HG03108 (cell line): ENCODE results near the gene ENPP7.

Source experiments
- ATAC-seq: cut with Tn5 transposase; IDR thresholded peaks from one replicate; pipeline ENCODE4 v1.9.1; 2021; ENCODE audit warnings: moderate library complexity; ENCODE audit not compliant: unreplicated experiment

The ENPP7 gene

DNA sequence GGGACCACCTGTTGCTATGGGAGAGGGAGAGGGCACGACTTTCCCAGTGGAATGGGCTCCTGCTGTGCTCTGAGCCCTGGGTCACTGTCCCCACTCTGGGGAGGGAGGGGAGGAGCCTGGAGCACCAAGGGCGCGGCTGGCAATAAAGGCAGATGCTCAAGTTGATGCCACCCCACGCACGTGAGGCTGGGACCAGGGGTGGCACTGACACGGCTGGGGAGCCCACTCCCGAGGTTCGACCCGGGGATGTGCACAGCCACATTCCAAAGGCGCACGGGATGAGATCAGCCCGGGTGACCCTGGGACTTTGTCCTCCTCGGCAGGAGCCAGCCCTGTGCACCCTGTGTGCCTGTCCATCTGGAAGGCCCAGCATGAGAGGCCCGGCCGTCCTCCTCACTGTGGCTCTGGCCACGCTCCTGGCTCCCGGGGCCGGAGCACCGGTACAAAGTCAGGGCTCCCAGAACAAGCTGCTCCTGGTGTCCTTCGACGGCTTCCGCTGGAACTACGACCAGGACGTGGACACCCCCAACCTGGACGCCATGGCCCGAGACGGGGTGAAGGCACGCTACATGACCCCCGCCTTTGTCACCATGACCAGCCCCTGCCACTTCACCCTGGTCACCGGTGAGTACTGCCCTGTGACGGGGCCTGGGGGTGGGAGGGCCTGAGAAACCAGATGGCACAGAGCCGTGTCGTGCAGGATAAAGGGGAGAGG lies at the start of gene ENPP7:
ENPP7 (plus strand) TSS at position 175 of the 715 bp plus-strand sequence; CDS start at position 372, 197 bp downstream.
- no peak for ATAC-seq

DNA sequence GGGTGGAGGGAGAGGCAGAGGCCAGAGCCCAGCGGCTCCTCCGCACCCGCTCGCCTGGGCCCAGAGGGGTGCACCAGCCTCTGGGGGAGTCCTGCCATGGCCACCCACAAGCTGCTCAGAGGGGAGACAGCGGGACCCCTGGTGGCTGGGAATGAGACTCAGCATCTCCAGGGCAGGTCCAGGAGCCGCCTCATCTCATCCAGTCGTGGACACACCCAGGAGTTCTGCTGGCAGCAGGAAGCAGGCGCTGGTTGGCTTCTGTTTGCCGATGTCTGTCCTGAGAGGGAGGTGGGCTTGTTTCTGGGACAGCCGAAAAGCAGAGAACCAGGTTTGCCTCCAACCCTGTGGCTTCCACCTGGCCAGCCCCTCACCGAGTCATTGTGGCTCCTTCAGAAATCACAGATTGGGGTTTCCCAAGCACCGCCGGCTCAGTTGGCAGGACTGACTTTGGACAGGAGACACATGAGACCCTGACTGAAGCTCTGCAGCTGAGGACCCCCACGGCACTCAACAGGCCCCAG lies 49.6 kb upstream of the ENPP7 start:
- no peak for ATAC-seq

GRCh38 chr17:79681628-79682261 lies 49.0 kb upstream of the ENPP7 start:
- ATAC-seq: no peak

DNA sequence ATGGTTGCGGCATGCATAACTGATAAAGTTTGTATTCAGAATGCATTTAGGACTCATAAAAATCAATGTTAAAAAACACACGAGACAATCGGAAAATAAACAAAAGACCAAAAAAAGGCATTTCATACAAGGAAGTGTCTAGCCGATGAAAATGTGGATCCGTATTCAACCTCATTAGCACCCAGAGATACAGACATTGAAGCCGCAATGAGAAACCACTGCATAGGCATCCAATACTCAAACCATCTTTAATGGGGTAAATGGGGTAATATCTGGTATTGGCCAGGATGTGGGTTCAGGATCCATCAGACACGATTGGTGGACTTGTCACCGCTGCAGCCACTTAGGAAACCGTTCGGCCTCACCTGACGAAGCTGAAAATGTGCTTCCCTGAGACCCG lies 47.4 kb upstream of the ENPP7 start:
- ATAC-seq: no peak

- no peak for ATAC-seq
Measured at GRCh38 chr17:79684132-79684985, 46.4 kb upstream of the ENPP7 start.

DNA sequence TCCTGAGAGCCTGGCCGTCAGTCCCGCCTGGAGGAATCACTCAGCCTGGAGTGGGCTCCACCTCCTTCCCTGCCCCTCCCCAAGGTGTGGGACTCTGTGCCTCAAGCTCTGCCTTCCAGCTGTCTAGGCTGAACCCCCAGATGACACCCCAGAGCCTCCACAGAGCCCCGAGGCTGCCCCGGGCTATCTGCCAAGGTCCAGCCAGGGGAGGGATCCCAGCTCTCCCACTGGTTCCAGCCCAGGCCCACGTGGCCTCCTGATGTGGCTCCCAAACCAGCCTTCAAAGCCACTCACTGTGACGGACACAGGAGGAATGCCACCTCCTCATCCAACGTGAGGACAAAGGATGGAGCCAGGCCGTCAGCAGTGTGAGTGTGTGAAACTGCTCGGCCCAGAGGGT lies 45.6 kb upstream of the ENPP7 start:
- ATAC-seq: no peak

GRCh38 chr17:79686476-79686875 lies 44.3 kb upstream of the ENPP7 start:
- no peak for ATAC-seq

DNA sequence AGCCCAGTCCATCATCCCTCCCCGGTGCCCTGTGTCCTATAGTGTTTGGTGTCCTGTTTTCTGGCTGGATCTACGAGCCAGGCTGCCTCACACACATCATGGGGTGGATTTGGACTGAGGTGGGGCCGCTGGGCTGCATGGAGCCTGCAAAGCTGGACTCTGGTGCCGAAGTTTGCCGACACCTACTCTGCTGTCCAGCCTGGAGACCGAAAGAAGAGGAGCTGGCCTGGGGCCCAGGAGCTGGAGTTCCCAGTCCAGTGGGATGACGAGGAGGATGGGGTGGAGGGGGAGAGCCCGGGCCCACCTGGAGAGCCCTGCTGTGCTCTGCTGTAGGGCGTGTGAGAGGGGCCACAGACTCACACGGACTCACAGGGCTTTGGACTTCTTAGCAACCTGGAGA lies 40.3 kb upstream of the ENPP7 start:
- ATAC-seq: no peak

DNA sequence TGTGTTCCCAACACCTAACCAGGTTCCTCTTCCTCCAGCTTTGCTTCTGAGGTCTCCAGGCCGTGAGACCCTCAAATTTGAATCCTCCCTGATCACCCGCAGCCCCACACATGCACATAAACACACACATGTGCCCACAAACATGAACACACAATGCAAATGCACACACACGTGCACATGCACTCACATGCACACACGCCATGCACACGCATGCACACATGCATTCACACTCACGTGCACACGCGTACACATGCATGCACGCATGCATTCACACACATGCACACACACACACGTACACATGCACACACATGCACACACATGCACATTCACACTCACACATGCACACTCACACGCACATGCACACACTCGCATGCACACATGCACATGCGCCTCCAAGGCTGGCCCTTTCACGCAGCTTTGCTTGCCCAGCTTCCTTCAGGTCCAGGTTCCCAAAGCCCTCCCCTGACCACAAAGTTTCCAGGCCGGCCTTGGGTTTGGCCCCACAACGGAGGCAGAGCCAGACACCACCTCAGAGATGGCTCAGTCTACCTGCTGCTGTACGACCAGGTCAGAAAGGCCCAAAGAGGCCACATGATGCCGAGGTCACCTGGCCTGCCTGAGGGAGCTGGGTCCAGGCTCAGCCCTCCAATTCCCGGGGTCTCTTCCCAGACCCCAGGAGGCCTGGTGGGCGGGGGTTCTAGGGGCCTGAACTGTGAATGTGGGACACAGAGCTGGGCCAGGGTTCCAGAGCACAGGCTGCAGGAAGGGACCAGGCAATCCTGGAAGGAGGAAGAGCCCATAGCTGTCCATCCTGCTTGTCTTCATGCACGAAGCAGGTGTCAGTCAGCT lies 39.5 kb upstream of the ENPP7 start:
- no peak for ATAC-seq

DNA sequence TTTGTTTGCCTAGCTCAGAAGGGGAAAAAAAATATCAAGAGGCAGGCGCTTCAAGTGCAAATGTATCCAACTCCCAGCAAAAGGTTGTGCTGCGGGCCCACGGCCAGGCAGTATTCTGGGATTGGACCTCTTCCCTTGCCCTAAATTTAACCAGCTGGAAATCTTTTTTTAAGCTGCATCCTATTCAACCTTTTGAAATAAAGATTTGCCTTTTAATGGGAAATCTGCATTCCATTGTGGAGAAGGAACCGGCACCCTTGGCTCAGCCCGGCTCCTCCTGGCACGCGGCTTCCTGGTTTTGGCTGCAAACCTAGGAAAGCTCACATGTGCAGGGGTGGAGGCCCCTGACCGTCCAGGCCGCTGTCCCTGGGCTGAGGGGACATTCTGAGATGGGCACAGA lies 38.8 kb upstream of the ENPP7 start:
- no peak for ATAC-seq

GRCh38 chr17:79693419-79693818 lies 37.3 kb upstream of the ENPP7 start:
- ATAC-seq: no peak

- ATAC-seq: no peak
Measured at GRCh38 chr17:79695293-79695790, 35.4 kb upstream of the ENPP7 start.

DNA sequence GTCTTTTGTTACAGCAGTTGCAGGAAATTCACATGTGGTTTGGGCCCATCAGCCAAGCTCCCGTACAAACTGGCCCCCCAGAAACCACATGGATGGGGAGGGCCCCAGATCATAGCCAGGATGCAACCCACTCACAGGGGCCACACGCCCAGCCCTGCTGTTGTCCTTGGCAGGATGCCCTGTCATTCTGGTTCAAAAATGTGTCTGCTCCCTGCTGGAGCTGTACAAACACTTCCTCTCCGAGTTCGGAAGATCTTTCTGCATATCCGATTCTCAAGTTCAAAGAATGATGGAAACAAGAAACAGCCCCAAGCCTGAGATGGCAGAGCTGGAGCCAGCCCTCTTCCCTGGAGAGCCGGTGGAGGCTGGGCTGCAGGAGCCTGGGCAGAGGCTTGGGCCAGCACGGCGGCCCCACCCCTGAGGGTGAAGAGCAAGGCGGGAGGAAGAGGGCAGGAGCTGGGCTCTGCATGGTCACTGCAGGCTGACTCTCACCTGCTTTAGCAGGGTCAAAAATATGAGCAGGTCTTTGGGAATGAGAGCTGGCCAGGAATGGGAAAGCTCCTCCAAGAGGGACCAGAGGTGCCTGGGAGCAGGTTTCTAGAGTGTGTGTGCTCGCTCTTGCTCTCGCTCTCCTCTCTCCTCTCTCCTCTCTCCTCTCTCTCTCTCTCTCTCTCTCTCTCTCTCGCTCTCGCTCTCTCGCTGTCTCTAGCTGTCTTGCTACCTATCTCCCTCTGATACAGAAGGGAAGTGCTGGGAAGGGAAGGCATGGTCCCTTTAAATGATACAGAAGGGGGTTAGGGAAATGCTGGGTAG lies 34.7 kb upstream of the ENPP7 start:
- ATAC-seq: no peak

GRCh38 chr17:79696610-79696982 lies 34.1 kb upstream of the ENPP7 start:
- ATAC-seq: no peak

DNA sequence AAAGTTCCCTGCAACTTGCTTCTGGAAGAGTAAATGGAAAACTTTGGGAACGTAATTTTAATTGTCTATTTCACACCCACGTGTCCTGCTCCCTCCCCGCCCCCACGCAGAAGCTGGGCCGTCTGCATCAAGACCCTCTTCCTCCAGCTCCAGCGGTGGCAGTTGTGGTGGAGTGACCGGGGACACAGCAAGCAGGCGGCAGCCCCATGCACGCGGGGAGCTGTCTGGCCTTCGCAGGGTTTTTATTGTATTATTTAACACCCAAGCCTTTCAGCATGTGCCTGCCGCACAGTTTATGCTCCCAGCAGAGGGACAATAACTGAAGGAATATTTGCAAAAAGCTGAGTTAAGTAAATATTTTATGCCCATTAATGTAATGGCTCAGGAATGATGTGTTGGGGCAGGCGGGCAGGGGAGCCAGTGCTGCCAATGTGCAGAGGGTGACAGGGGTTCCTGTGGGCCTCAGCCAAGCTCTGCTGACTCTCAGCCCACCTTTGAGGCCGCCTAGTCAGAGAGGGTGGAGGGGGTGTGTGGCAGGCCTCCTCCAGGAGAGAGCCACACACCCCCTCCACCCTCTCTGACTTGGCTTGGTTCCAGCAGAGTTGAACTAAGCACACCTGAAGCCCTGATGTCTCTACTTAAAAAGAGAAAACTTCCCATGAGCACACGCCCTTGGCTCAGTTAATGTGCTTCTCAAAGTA lies 32.4 kb upstream of the ENPP7 start:
- ATAC-seq: no peak

DNA sequence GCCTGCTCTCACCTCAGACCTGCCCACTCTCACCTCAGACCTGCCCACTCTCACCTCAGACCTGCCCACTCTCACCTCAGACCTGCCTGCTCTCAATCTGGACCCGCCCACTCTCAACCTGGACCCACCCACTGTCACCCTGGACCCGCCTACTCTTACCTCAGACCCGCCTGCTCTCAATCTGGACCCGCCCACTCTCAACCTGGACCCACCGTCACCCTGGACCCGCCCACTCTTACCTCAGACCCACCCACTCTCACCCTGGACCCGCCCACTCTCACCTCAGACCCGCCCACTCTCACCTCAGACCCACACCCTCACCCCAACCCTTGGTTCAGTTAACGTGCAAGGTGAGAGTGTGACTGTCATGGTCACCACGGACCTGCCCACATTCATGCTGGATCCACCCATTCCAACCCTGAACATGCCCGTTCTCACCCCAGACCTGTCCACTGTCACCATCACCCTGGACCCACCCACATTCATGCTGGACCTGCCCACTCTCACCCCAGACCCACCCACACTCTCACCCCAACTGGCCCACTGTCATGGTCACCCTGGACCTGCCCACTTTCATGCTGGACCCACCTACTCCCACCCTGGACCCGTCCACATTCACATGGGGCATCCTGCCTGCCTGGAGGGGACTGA lies 31.2 kb upstream of the ENPP7 start:
- no peak for ATAC-seq

- no peak for ATAC-seq
Measured at GRCh38 chr17:79700592-79700991, 30.2 kb upstream of the ENPP7 start.

GRCh38 chr17:79702034-79702433 lies 28.7 kb upstream of the ENPP7 start:
- ATAC-seq: no peak
